Limb (tissue), 2 donors: Measurements from ENCODE around the gene TPSAB1.
"Not testable (repeated sequence)": the region's sequence is repeated elsewhere in the genome, so short reads cannot be mapped to it uniquely, and the experiment has no call there.

ENCODE experiments used
- DNase-seq, 2 donors: peaks; one replicate each; pipeline ENCODE4 v3.0.0-alpha.2; 2016; ENCODE audit errors: extremely low spot score in 2 of 2

TPSAB1 gene

GRCh38 chr16:1223355-1224214 is 16.9 kb upstream of the TPSAB1 start:
- DNase-seq = no peak

- no peak for DNase-seq
Measured at GRCh38 chr16:1224558-1224957, 15.9 kb upstream of the TPSAB1 start.

GRCh38 chr16:1225051-1225451 is 15.5 kb upstream of the TPSAB1 start, which contains the start of gene TPSG1:
Gene TPSG1, minus strand, starts transcription at chr16:1225268. Its CDS starts 16 bp downstream, at chr16:1225252.
- no peak for DNase-seq

- DNase-seq = not testable (repeated sequence)
Measured at GRCh38 chr16:1225728-1226311, 14.7 kb upstream of the TPSAB1 start.

GRCh38 chr16:1226692-1227091 is 13.8 kb upstream of the TPSAB1 start:
- DNase-seq = not testable (repeated sequence)

GRCh38 chr16:1228227-1228626 is 12.3 kb upstream of the TPSAB1 start:
- not testable (repeated sequence) for DNase-seq

- not testable (repeated sequence) for DNase-seq
Measured at GRCh38 chr16:1229476-1229875, 11.0 kb upstream of the TPSAB1 start.

- not testable (repeated sequence) for DNase-seq
Measured at GRCh38 chr16:1230084-1230470, 10.4 kb upstream of the TPSAB1 start, which contains the start of gene TPSB2. Gene TPSB2, minus strand, starts transcription at chr16:1230184. Its CDS starts 233 bp downstream, at chr16:1229951.

GRCh38 chr16:1230471-1231212 is 9.9 kb upstream of the TPSAB1 start:
- DNase-seq = not testable (repeated sequence)

- not testable (repeated sequence) for DNase-seq
Measured at GRCh38 chr16:1231301-1231700, 9.2 kb upstream of the TPSAB1 start.

- not testable (repeated sequence) for DNase-seq
Measured at GRCh38 chr16:1232049-1232748, 8.3 kb upstream of the TPSAB1 start.

GRCh38 chr16:1236659-1237058 is 3.8 kb upstream of the TPSAB1 start:
- not testable (repeated sequence) for DNase-seq

GRCh38 chr16:1237990-1238389 is 2.5 kb upstream of the TPSAB1 start:
- DNase-seq = no peak

GRCh38 chr16:1238909-1239308 is 1.6 kb upstream of the TPSAB1 start:
- not testable (repeated sequence) for DNase-seq

- DNase-seq = not testable (repeated sequence)
Measured at GRCh38 chr16:1239575-1239974, 930 bp upstream of the TPSAB1 start.

GRCh38 chr16:1241081-1241480 is 576 bp downstream of the TPSAB1 start:
- not testable (repeated sequence) for DNase-seq

- DNase-seq = not testable (repeated sequence)
Measured at GRCh38 chr16:1243363-1243762, 2.9 kb downstream of the TPSAB1 start.

GRCh38 chr16:1243907-1244850 is 3.7 kb downstream of the TPSAB1 start:
- not testable (repeated sequence) for DNase-seq

- DNase-seq = no peak
Measured at GRCh38 chr16:1244881-1245280, 4.4 kb downstream of the TPSAB1 start.

- DNase-seq = no peak
Measured at GRCh38 chr16:1245452-1246020, 5.0 kb downstream of the TPSAB1 start.
